GM19324 (cell line): ENCODE measurements around the gene PKDREJ.
A peak's percentile ranks its signal among the peaks of the same experiment; 100 is the strongest.
"Not testable (repeated sequence)": the region's sequence is repeated elsewhere in the genome, so short reads cannot be mapped to it uniquely, and the experiment has no call there.

Experiments
- ATAC-seq: cut with Tn5 transposase; IDR thresholded peaks from one replicate; pipeline ENCODE4 v1.9.1; 2021; ENCODE audit warnings: mild to moderate bottlenecking, moderate library complexity; ENCODE audit not compliant: unreplicated experiment, low FRiP score

PKDREJ gene

GRCh38 chr22:46263216-46263590 is at the start of gene PKDREJ:
PKDREJ (minus strand) TSS chr22:46263343; CDS start chr22:46263322, 21 bp downstream.
- ATAC-seq = no peak

GRCh38 chr22:46312848-46313247 is 49.7 kb upstream of the PKDREJ start:
- ATAC-seq = not testable (repeated sequence)

GRCh38 chr22:46312056-46312455 is 48.9 kb upstream of the PKDREJ start:
- no peak for ATAC-seq

GRCh38 chr22:46309526-46310085 is 46.5 kb upstream of the PKDREJ start:
- ATAC-seq = no peak

GRCh38 chr22:46308283-46308988 is 45.3 kb upstream of the PKDREJ start:
- ATAC-seq = no peak

- ATAC-seq = no peak
Observed at GRCh38 chr22:46303347-46303965, 40.3 kb upstream of the PKDREJ start.

- ATAC-seq = no peak
Observed at GRCh38 chr22:46300491-46300890, 37.3 kb upstream of the PKDREJ start.

GRCh38 chr22:46299101-46299500 is 36.0 kb upstream of the PKDREJ start:
- no peak for ATAC-seq

- peak; percentile 23 for ATAC-seq
Observed at GRCh38 chr22:46297151-46297812, 34.1 kb upstream of the PKDREJ start.

- peak; percentile 93 for ATAC-seq
Observed at GRCh38 chr22:46296257-46297150, 33.4 kb upstream of the PKDREJ start, which contains the start of gene GTSE1. GTSE1 (plus strand) TSS chr22:46296870; CDS start chr22:46297401, 531 bp downstream.

- ATAC-seq = no peak
Observed at GRCh38 chr22:46295277-46295971, 32.3 kb upstream of the PKDREJ start.

GRCh38 chr22:46294784-46295183 is 31.6 kb upstream of the PKDREJ start:
- ATAC-seq = no peak

GRCh38 chr22:46293577-46294260 is 30.6 kb upstream of the PKDREJ start:
- no peak for ATAC-seq

GRCh38 chr22:46292732-46293131 is 29.6 kb upstream of the PKDREJ start:
- ATAC-seq = no peak

- ATAC-seq = no peak
Observed at GRCh38 chr22:46292173-46292572, 29.0 kb upstream of the PKDREJ start.

GRCh38 chr22:46290843-46291785 is 28.0 kb upstream of the PKDREJ start:
- ATAC-seq = no peak

- no peak for ATAC-seq
Observed at GRCh38 chr22:46290121-46290842, 27.1 kb upstream of the PKDREJ start.
